ENCODE data around the gene CEACAM5.
A peak's percentile ranks its signal among the peaks of the same experiment; 100 is the strongest.

Gene CEACAM5

DNA sequence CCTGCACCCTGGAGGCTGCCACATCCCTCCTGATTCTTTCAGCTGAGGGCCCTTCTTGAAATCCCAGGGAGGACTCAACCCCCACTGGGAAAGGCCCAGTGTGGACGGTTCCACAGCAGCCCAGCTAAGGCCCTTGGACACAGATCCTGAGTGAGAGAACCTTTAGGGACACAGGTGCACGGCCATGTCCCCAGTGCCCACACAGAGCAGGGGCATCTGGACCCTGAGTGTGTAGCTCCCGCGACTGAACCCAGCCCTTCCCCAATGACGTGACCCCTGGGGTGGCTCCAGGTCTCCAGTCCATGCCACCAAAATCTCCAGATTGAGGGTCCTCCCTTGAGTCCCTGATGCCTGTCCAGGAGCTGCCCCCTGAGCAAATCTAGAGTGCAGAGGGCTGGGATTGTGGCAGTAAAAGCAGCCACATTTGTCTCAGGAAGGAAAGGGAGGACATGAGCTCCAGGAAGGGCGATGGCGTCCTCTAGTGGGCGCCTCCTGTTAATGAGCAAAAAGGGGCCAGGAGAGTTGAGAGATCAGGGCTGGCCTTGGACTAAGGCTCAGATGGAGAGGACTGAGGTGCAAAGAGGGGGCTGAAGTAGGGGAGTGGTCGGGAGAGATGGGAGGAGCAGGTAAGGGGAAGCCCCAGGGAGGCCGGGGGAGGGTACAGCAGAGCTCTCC lies 6.9 kb upstream of the CEACAM5 start:
- TF ChIP-seq, protein P1, sequence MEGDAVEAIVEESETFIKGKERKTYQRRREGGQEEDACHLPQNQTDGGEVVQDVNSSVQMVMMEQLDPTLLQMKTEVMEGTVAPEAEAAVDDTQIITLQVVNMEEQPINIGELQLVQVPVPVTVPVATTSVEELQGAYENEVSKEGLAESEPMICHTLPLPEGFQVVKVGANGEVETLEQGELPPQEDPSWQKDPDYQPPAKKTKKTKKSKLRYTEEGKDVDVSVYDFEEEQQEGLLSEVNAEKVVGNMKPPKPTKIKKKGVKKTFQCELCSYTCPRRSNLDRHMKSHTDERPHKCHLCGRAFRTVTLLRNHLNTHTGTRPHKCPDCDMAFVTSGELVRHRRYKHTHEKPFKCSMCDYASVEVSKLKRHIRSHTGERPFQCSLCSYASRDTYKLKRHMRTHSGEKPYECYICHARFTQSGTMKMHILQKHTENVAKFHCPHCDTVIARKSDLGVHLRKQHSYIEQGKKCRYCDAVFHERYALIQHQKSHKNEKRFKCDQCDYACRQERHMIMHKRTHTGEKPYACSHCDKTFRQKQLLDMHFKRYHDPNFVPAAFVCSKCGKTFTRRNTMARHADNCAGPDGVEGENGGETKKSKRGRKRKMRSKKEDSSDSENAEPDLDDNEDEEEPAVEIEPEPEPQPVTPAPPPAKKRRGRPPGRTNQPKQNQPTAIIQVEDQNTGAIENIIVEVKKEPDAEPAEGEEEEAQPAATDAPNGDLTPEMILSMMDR (IDR thresholded peaks at IDR 0.05) = no peak

GRCh38 chr19:41702171-41702651 lies 6.2 kb upstream of the CEACAM5 start:
- TF ChIP-seq, protein P1 (IDR thresholded peaks at IDR 0.05) = no peak

- TF ChIP-seq, protein P1 (IDR thresholded peaks at IDR 0.05) = no peak
Observed at GRCh38 chr19:41703602-41704293, 4.7 kb upstream of the CEACAM5 start.

DNA sequence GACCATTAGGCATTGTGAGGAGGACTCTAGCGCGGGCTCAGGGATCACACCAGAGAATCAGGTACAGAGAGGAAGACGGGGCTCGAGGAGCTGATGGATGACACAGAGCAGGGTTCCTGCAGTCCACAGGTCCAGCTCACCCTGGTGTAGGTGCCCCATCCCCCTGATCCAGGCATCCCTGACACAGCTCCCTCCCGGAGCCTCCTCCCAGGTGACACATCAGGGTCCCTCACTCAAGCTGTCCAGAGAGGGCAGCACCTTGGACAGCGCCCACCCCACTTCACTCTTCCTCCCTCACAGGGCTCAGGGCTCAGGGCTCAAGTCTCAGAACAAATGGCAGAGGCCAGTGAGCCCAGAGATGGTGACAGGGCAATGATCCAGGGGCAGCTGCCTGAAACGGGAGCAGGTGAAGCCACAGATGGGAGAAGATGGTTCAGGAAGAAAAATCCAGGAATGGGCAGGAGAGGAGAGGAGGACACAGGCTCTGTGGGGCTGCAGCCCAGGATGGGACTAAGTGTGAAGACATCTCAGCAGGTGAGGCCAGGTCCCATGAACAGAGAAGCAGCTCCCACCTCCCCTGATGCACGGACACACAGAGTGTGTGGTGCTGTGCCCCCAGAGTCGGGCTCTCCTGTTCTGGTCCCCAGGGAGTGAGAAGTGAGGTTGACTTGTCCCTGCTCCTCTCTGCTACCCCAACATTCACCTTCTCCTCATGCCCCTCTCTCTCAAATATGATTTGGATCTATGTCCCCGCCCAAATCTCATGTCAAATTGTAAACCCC lies 2.8 kb upstream of the CEACAM5 start:
- TF ChIP-seq, protein P1 (IDR thresholded peaks at IDR 0.05) = no peak

- TF ChIP-seq, protein P1 (IDR thresholded peaks at IDR 0.05) = peak; percentile 88
Observed at GRCh38 chr19:41706741-41707501, 1.5 kb upstream of the CEACAM5 start.

DNA sequence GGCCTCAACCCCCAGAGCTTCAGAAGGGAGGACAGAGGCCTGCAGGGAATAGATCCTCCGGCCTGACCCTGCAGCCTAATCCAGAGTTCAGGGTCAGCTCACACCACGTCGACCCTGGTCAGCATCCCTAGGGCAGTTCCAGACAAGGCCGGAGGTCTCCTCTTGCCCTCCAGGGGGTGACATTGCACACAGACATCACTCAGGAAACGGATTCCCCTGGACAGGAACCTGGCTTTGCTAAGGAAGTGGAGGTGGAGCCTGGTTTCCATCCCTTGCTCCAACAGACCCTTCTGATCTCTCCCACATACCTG lies 969 bp upstream of the CEACAM5 start:
- TF ChIP-seq, protein P1 (IDR thresholded peaks at IDR 0.05) = no peak

- TF ChIP-seq, protein P1 (IDR thresholded peaks at IDR 0.05) = no peak
Observed at GRCh38 chr19:41707871-41708371, 505 bp upstream of the CEACAM5 start.
